CD14-positive monocyte (primary cell): ENCODE data around the gene C2CD4D. TPM values are rescaled to one million over a fixed set of nuclear protein-coding genes. Genes with fewer than 3 reads are reported as not detected.
A peak's percentile ranks its signal among the peaks of the same experiment; 100 is the strongest.

Experiments
- DNase-seq, 3 donors: peaks; one replicate each; pipeline ENCODE4 v3.0.0-alpha.2; 2011 to 2022
- H2AFZ ChIP-seq: 2 replicates; pipeline ENCODE4 v1.6.0; 2012; ENCODE audit warnings: mild to moderate bottlenecking, low read depth, low read length, inconsistent platforms; ENCODE audit not compliant: insufficient read depth, poor library complexity, severe bottlenecking
- H3K27ac ChIP-seq, 2 donors: 1 replicate in 1 of 2; 2 replicates in 1 of 2; pipeline ENCODE4 v1.5.1; 2012 to 2013; ENCODE audit warnings: low read length in 2 of 2, control low read depth in 1 of 2, inconsistent platforms in 1 of 2, low read depth in 1 of 2, mild to moderate bottlenecking in 1 of 2
- H3K27me3 ChIP-seq, 2 donors: one replicate each; pipeline versions ENCODE4 v1.6.0 to v1.6.1; 2011 to 2013; ENCODE audit warnings: low read length in 2 of 2; ENCODE audit not compliant: control insufficient read depth in 2 of 2, insufficient read depth in 2 of 2
- H3K36me3 ChIP-seq, 2 donors: replicated peaks in 1 of 2; 1 replicate in 1 of 2; 2 replicates in 1 of 2; pipeline versions ENCODE4 v1.5.1 to v1.6.1; 2012 to 2013; ENCODE audit warnings: low read length in 2 of 2, control low read depth in 1 of 2, inconsistent platforms in 1 of 2, mild to moderate bottlenecking in 1 of 2; ENCODE audit not compliant: insufficient read depth in 2 of 2, control insufficient read depth in 1 of 2
- H3K4me1 ChIP-seq, 2 donors: 1 replicate in 1 of 2; 2 replicates in 1 of 2; pipeline versions ENCODE4 v1.5.1 to v1.6.1; 2012 to 2013; ENCODE audit warnings: low read length in 2 of 2, control low read depth in 1 of 2, inconsistent platforms in 1 of 2, mild to moderate bottlenecking in 1 of 2, moderate library complexity in 1 of 2; ENCODE audit not compliant: insufficient read depth in 2 of 2, control insufficient read depth in 1 of 2
- H3K4me2 ChIP-seq: replicated peaks from 2 replicates; pipeline ENCODE3; 2012; ENCODE audit warnings: low read length, moderate library complexity, mild to moderate bottlenecking; ENCODE audit not compliant: poor library complexity, severe bottlenecking; ENCODE audit errors: extremely low read depth
- H3K4me3 ChIP-seq, 3 experiments: fragments of 200-600 bp in 1 of 3; sonication (generic) in 1 of 3; replicated peaks in 1 of 3; 1 replicate in 2 of 3; 2 replicates in 1 of 3; pipeline ENCODE4 v1.5.1; 2011 to 2013; ENCODE audit warnings: low read length in 3 of 3, mild to moderate bottlenecking in 3 of 3, control low read depth in 2 of 3, low read depth in 2 of 3, inconsistent platforms in 1 of 3, moderate library complexity in 1 of 3
- H3K79me2 ChIP-seq: 2 replicates; pipeline ENCODE4 v1.6.0; 2012; ENCODE audit warnings: mild to moderate bottlenecking, control low read depth, inconsistent platforms, low read length, moderate library complexity; ENCODE audit not compliant: insufficient read depth
- H3K9ac ChIP-seq: 2 replicates; pipeline ENCODE4 v1.6.0; 2017; ENCODE audit warnings: low read length, mild to moderate bottlenecking; ENCODE audit not compliant: insufficient read depth, poor library complexity, severe bottlenecking
- H3K9me3 ChIP-seq, 2 donors: replicated peaks in 1 of 2; 1 replicate in 1 of 2; 2 replicates in 1 of 2; pipeline versions ENCODE4 v1.5.1 to v1.6.1; 2012 to 2013; ENCODE audit warnings: low read length in 2 of 2, control low read depth in 1 of 2; ENCODE audit not compliant: control insufficient read depth in 1 of 2, insufficient read depth in 1 of 2
- H4K20me1 ChIP-seq: 2 replicates; pipeline ENCODE4 v1.6.0; 2012; ENCODE audit warnings: mild to moderate bottlenecking, low read length, control low read depth, moderate library complexity; ENCODE audit not compliant: insufficient read depth
- H3K27ac Mint-ChIP-seq, 7 donors: one replicate each; pipeline ENCODE4 v1.8.0; 2020; ENCODE audit warnings: mild to moderate bottlenecking in 7 of 7, mixed read lengths in 7 of 7, moderate library complexity in 6 of 7, inconsistent platforms in 2 of 7
- H3K27me3 Mint-ChIP-seq, 3 donors: one replicate each; pipeline ENCODE4 v1.8.0; 2021 to 2022; ENCODE audit warnings: low read depth in 3 of 3, mild to moderate bottlenecking in 3 of 3, mixed read lengths in 3 of 3, moderate library complexity in 3 of 3, inconsistent platforms in 1 of 3
- H3K36me3 Mint-ChIP-seq, 2 donors: one replicate each; pipeline ENCODE4 v1.8.0; 2020; ENCODE audit warnings: mixed read lengths in 2 of 2, inconsistent platforms in 1 of 2, mild to moderate bottlenecking in 1 of 2
- H3K4me1 Mint-ChIP-seq: one replicate; pipeline ENCODE4 v1.8.0; 2020; ENCODE audit warnings: mild to moderate bottlenecking, mixed read lengths
- H3K4me3 Mint-ChIP-seq, 2 donors: one replicate each; pipeline ENCODE4 v1.8.0; 2020; ENCODE audit warnings: mild to moderate bottlenecking in 2 of 2, mixed read lengths in 2 of 2, moderate library complexity in 1 of 2
- H3K9me3 Mint-ChIP-seq, 7 donors: one replicate each; pipeline ENCODE4 v1.8.0; 2020 to 2022; ENCODE audit warnings: mixed read lengths in 7 of 7, mild to moderate bottlenecking in 6 of 7, moderate library complexity in 6 of 7, inconsistent platforms in 2 of 7
- CTCF ChIP-seq: fragments of 200-600 bp; IDR thresholded peaks from one replicate; pipeline ENCODE4 v1.8.0; 2022; ENCODE audit warnings: antibody characterized with exemption, mild to moderate bottlenecking
- WGBS: methylation state at CpG from one replicate; pipeline ENCODE4 v1.1.5; 2013; ENCODE audit warnings: missing lambda C conversion rate; ENCODE audit not compliant: insufficient coverage; 5-methylcytosine and 5-hydroxymethylcytosine counted together
- intact Hi-C, 2 donors: fragments of 100-400 bp; cut with micrococcal nuclease; formaldehyde crosslinking; loops; one replicate each; pipeline versions ENCODE4 v1.15.0 to v1.15.1; 2023
- polyA plus RNA-seq, 3 donors: library from polyadenylated mRNA; depleted of rRNA in 1 of 3; unstranded in 2 of 3; stranded (reverse) in 1 of 3; fragments of 300-500 nt in 2 of 3; fragments of >200 nt in 1 of 3; fragmentation: Illumina TruSeq in 2 of 3; gene quantifications; 1 replicate in 2 of 3; 2 replicates in 1 of 3; pipeline ENCODE4 v1.2.3, GENCODE V29; 2012 to 2021

The C2CD4D gene
- polyA plus RNA-seq, 3 donors: not detected

- 0% methylated on average over 1 of the region's 2 CpGs for WGBS
- Mint-ChIP-seq H3K27me3 (peaks cover 1 to 8% (median 2%) of the 10 kb centered on the region in 3 donors), H3K36me3 (no peaks in the 10 kb centered on the region), H3K4me1 (peaks cover 37% of the 10 kb centered on the region), H3K27ac (no peak overlapping the region), H3K9me3 (peaks cover 0 to 6% (median 0%) of the 10 kb centered on the region in 7 donors), H3K4me3 (no peak overlapping the region)
- peaks cover 28 to 32% of the 10 kb centered on the region in 2 donors for H3K4me1 ChIP-seq
- DNase-seq: no peak
- H2AFZ ChIP-seq: no peak overlapping the region
- H3K27me3 ChIP-seq: no peaks in the 10 kb centered on the region
- no peaks in the 10 kb centered on the region for H3K79me2 ChIP-seq
- no peaks in the 10 kb centered on the region for H3K36me3 ChIP-seq
- H3K9me3 ChIP-seq: no peaks in the 10 kb centered on the region
- intact Hi-C loops: no loop called here
- no peaks in the 10 kb centered on the region for H4K20me1 ChIP-seq
- no peak overlapping the region for H3K27ac ChIP-seq
- no peak overlapping the region for H3K9ac ChIP-seq
- TF ChIP-seq CTCF: no peak
- H3K4me2 ChIP-seq: no peak overlapping the region
- H3K4me3 ChIP-seq: no peak overlapping the region
Measured at GRCh38 chr1:151864411-151864810, 24.8 kb upstream of the C2CD4D start.

- peak overlapping the region in 1 of 7 donors; percentile 83 for H3K27ac Mint-ChIP-seq
Measured at GRCh38 chr1:151862604-151863003, 23.0 kb upstream of the C2CD4D start.

More at GRCh38 chr1:151862604-151863003, 23.0 kb upstream of the C2CD4D start:
- H3K27me3 ChIP-seq: no peaks in the 10 kb centered on the region
- TF ChIP-seq CTCF: no peak
- H3K9ac ChIP-seq: no peak overlapping the region
- no peaks in the 10 kb centered on the region for H3K36me3 Mint-ChIP-seq
- H3K4me3 ChIP-seq: no peak overlapping the region
- H3K4me1 Mint-ChIP-seq: peaks cover 40% of the 10 kb centered on the region
- H3K4me1 ChIP-seq: peaks cover 36 to 38% of the 10 kb centered on the region in 2 donors
- H3K27ac ChIP-seq: no peak overlapping the region
- DNase-seq: no peak
- H3K79me2 ChIP-seq: no peaks in the 10 kb centered on the region
- no peaks in the 10 kb centered on the region for H4K20me1 ChIP-seq
- H3K4me2 ChIP-seq: no peak overlapping the region
- H3K36me3 ChIP-seq: no peaks in the 10 kb centered on the region
- H3K9me3 Mint-ChIP-seq: peaks cover 0 to 5% (median 0%) of the 10 kb centered on the region in 7 donors
- no peak overlapping the region for H3K4me3 Mint-ChIP-seq
- no peak overlapping the region for H2AFZ ChIP-seq
- H3K9me3 ChIP-seq: no peaks in the 10 kb centered on the region
- intact Hi-C loops: no loop called here
- H3K27me3 Mint-ChIP-seq: peaks cover 1 to 8% (median 2%) of the 10 kb centered on the region in 3 donors
